Body of pancreas (tissue), 4 donors: ENCODE results near the gene BACH1.
"Not testable (repeated sequence)": the region's sequence is repeated elsewhere in the genome, so short reads cannot be mapped to it uniquely, and the experiment has no call there.

Experiments used
- POLR2A ChIP-seq, 3 donors: fragments of 450-650 bp; IDR thresholded peaks; one replicate each; pipeline ENCODE4 v1.6.1; 2016; ENCODE audit warnings: antibody characterized with exemption in 3 of 3, mild to moderate bottlenecking in 2 of 3
- TF ChIP-seq, protein P1 (sequence below), 7 experiments: fragments of 450-650 bp in 4 of 7; fragments of 200-600 bp in 3 of 7; sonication (generic) in 3 of 7; IDR thresholded peaks; one replicate each; pipeline ENCODE4 v1.5.1; 2016 to 2019; ENCODE audit warnings: antibody characterized with exemption in 7 of 7

DNA sequence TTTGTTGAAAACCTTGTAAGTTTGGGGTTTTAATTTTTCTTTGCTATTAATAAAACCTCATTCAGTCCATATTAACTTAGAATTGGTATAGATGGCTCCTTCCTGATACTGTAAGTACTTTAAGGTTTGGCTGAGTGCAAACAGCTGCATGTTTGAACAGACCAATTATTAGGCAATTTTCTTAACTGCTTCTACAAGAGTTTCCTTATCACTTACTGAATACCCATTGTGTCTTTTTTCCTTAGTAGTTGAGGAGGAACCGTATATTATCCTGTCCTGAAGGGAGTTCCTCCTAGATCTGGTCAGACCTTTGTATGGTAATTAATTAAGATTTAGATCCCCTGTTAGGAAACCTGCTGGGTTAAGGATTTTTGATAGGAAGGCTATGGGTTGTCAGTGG, 57.6 kb downstream of the BACH1 start:
- not testable (repeated sequence) for TF ChIP-seq POLR2A (IDR thresholded peaks at IDR 0.05)
- TF ChIP-seq, protein P1, sequence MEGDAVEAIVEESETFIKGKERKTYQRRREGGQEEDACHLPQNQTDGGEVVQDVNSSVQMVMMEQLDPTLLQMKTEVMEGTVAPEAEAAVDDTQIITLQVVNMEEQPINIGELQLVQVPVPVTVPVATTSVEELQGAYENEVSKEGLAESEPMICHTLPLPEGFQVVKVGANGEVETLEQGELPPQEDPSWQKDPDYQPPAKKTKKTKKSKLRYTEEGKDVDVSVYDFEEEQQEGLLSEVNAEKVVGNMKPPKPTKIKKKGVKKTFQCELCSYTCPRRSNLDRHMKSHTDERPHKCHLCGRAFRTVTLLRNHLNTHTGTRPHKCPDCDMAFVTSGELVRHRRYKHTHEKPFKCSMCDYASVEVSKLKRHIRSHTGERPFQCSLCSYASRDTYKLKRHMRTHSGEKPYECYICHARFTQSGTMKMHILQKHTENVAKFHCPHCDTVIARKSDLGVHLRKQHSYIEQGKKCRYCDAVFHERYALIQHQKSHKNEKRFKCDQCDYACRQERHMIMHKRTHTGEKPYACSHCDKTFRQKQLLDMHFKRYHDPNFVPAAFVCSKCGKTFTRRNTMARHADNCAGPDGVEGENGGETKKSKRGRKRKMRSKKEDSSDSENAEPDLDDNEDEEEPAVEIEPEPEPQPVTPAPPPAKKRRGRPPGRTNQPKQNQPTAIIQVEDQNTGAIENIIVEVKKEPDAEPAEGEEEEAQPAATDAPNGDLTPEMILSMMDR (IDR thresholded peaks at IDR 0.05), result not testable (repeated sequence)
